K562 (cell line): ENCODE data around the gene MAZ.

Experiments
- ZNF408 ChIP-seq: fragments of 250-450 bp; sonication (Bioruptor Pico); IDR thresholded peaks from 2 replicates; pipeline ENCODE4 v1.4.0; 2020; ENCODE audit warnings: low read depth, mild to moderate bottlenecking, moderate library complexity
- TF ChIP-seq, protein P1 (sequence below): fragments of 250-450 bp; sonication (Bioruptor Pico); IDR thresholded peaks from 2 replicates; pipeline ENCODE4 v1.8.0; 2021; ENCODE audit warnings: moderate library complexity, mild to moderate bottlenecking, inconsistent platforms

DNA sequence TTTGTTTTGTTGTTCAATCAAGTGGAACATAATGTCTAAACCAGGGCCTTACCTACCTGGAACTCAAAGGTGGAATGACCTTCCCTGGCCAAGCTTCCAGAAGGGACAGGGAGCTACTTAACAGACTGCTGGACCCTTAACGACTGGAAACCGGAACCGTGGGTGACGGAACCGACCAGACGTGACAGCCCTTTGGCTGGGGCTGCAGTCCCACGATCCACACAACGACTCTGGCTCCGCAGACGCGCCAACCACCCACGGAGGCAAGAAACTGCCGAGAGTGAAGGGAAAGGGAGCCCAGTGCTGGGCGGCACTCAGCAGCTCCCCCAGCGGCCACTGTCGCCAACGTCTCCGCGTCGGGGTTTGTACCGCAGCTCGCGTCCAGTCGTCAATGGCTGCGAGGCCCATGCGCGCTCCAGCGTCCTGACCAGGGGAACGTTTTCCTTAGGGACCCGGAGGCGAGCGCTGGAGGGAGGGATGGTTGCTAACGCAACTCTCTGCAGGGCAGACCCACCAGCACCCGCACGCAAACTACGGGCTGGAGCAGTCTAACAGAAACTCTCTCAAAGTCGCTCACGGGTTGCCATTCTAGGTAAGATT is 21.3 kb upstream of the MAZ start:
- TF ChIP-seq, protein P1, sequence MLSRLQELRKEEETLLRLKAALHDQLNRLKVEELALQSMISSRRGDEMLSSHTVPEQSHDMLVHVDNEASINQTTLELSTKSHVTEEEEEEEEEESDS (CRISPR knock-in tag) = no peak
- no peak for TF ChIP-seq ZNF408 (CRISPR knock-in tag)
